ENCODE measurements around the gene GRIK4.
"Not testable (repeated sequence)": the region's sequence is repeated elsewhere in the genome, so short reads cannot be mapped to it uniquely, and the experiment has no call there.

The GRIK4 gene

DNA sequence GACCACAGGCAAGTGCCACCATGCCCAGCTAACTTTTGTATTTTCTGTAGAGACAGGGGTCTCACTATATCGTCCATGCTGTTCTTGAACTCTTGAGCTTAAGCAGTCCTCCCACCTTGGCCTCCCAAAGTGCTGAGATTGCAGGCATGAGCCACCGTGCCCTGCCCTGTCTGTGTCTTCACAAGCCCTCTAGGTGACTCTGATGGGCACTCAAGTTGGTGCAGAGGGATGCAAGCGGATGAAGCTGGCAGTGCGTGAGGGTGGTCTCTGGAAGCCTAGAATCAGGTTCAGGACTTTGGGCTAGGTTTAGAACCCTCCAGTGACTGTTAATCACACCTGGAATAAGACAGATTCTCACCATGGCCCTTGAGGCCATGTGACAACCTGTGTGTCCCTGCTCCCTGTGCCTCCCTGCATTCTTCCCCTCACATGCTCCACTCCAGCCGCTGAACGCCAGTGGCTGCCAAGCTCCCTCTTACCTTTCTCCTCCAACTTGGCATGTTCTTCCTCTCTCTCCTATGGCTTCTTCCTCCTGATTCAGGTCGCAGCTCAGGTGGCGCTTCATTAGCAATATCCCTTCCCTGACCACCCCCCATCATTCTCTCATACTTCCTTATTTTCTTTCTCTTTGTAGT is 270.1 kb downstream of the GRIK4 start:
- no peak for DNase-seq (ENCODE audit: low read depth)
- H3K4me3 ChIP-seq (ENCODE audit: low read depth, low read length), result no peak overlapping the region

DNA sequence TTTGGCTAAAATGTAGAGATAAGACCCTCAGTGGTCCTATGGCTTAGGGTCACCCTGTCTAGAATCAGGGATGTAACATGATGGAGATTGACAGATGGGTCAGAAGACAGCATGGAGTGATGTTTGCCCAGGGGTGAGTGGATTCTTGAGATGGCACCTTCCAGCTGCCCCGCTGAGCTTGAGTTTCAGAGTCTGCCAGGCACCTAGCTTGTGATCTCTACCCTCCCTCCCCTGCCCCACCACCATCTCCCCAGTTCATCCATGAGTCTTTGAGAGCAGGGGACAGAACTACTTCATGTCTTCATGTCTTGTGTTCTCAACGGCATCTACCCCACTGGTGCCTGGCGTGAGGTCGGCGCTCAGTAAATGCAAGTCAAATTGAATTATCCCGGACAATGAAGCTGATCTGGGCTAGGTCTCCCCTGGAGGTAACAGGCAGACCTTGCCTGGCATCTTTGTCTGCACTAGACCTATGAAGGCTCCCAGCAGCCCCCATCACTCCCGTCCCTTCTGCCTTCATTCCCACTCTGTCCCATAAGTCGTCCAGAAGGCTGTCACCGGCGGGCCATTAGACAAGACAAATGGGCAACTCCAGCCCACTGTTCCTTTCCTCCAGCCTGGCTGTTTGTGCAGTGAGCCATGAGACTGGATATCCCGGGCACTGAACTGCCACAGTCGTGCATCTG is 273.2 kb downstream of the GRIK4 start:
- no peak for DNase-seq (ENCODE audit: low read depth)
- no peak overlapping the region for H3K4me3 ChIP-seq (ENCODE audit: low read depth, low read length)

DNA sequence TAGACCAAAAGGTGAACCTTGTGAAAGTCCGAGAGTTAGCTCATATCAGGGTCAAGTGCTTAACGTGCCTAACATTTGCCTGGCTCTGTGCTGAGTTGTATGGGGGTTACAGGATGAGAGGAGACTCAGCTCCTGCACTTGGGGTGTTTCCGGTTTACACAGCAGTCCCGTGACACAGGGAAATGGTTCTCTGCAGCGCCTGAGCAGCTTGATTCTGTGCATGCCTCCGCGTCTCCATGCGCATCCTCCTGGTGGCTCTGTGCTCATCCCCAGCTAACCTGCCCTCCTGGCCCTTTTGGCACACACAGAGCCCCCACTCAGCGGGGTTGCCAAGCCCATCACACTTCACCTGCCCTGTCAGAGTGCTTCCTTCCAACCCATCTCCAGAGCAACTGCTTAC is 274.0 kb downstream of the GRIK4 start:
- no peak for DNase-seq (ENCODE audit: low read depth)
- H3K4me3 ChIP-seq (ENCODE audit: low read depth, low read length), result no peak overlapping the region

DNA sequence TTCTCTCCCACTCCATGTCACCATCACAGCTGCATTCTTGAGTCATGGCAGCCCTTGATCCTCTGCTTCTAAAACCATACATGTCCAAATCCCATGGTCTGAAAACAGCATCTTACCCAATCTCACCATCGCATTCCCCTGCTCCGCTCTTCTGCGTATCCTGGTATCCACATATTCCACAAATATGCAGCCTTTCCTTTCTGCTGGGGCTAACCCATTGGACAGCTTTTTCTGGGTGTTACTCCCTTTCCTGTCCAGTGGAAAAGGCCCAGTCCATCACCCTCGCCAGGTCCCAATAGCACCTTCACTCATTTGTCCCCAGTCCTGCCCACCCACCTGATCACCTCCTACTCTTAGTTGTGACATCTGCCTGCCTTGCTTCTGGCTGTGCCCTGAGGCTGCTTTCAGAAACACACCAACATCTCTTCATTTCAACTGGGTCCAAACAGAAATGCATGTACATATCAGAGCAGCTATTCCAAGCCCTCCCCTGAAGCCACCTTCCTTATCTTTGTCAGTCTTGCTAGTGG is 274.7 kb downstream of the GRIK4 start:
- no peak overlapping the region for H3K4me3 ChIP-seq (ENCODE audit: low read depth, low read length)
- no peak for DNase-seq (ENCODE audit: low read depth)

DNA sequence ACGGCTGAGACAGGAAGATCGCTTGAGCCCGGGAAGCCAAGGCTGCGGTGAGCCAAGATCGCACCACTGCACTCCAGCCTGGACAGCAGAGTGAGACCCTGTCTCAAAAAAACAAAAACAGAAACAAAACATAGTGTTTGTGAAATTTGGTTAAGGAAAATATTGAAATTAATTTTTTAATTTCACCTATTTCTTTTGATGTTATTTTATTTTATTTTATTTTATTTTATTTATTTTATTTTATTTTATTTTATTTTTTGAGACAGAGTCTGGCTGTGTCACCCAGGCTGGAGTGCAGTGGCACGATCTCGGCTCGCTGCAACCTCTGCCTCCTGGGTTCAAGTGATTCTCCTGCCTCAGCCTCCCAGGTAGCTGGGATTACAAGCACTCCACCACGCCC is 275.7 kb downstream of the GRIK4 start:
- not testable (repeated sequence) for DNase-seq (ENCODE audit: low read depth); H3K4me3 ChIP-seq (ENCODE audit: low read depth, low read length)

DNA sequence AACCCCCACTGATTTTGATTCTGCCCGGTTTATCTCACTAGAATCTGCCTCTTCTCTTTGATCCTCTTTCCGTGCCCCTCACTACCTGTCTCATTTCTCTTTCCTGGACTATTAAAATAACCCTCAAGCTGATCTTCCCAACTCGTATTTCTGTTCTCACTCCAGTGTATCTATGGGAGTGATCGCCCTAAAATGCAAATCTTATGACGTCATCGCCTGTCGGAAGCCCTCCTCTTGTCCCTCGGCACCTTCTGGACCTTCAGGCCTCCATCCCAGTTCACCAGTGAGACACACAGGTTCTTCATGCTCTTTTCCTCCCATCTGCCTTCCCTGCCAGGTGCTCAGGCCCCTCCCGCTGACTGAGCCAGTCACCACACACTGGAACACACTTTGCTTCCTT is 277.8 kb downstream of the GRIK4 start:
- H3K4me3 ChIP-seq (ENCODE audit: low read depth, low read length), result no peak overlapping the region
- DNase-seq (ENCODE audit: low read depth), result no peak

DNA sequence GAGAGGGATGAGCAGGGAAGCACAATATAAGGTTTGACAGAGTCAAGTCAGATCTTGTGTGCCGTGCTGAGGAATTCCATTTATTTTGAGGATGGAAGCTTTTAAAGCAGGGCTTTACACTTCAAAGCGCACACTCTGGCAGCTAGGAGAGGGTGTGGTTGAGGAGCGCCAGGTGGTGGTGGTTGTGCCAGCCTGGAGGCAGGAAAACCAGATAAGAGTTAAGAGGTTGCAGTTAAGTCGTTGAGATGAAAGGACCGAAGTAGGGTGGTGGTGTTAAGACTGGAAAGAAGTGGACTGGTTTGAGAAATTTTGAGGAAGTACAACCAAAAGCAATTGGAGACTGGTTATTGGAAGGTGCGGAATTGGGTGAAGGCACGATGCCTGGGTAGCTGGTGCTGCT is 280.8 kb downstream of the GRIK4 start:
- H3K4me3 ChIP-seq (ENCODE audit: low read depth, low read length), result no peak overlapping the region
- DNase-seq (ENCODE audit: low read depth), result no peak

DNA sequence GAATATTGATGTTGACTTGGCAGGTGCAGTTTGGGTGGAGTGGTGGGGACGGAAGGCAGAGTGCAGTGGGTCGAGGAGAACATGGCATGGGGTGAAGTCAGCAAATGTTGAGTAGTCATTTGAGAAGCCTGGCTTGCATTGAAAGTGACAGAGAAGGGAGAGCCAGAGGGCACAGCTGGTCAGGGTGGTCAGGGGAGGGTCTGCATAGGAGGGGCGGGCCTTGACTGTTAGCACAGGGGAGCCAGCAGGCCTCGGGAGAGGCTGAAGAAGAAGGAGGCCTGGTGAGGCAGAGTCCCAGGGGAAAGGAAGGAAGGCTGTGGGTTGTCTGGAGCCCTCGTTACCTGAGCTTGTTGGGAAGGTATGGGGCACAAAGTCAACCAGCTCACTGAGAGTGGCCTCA is 281.6 kb downstream of the GRIK4 start:
- no peak for DNase-seq (ENCODE audit: low read depth)
- no peak overlapping the region for H3K4me3 ChIP-seq (ENCODE audit: low read depth, low read length)

DNA sequence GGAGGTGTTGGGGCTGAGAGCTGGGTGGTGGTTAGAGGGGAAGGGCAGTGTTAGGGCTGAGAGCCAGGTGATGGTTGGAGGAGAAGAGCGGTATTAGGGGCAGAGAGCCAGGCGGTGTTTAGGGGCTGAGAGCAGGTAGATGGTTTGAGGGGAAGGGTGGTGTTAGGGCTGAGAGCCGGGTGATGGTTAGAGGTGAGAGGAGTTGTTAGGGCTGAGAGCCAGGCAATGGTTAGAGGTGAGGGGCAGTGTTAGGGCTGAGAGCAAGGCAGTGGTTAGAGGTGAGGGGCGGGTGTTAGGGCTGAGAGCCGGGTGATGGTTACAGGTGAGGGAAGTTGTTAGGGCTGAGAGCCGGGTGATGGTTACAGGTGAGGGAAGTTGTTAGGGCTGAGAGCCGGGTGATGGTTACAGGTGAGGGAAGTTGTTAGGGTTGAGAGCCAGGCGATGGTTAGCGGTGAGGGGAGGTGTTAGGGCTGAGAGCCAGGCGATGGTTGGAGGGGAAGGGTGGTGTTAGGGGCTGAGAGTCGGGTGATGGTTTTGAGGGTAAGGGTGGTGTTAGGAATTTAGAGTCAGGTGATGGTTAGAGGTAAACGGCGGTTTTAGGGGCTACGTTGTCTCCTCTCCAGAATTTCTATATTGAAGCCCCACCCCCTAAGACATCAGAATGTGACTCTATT is 282.4 kb downstream of the GRIK4 start:
- DNase-seq (ENCODE audit: low read depth), result no peak

DNA sequence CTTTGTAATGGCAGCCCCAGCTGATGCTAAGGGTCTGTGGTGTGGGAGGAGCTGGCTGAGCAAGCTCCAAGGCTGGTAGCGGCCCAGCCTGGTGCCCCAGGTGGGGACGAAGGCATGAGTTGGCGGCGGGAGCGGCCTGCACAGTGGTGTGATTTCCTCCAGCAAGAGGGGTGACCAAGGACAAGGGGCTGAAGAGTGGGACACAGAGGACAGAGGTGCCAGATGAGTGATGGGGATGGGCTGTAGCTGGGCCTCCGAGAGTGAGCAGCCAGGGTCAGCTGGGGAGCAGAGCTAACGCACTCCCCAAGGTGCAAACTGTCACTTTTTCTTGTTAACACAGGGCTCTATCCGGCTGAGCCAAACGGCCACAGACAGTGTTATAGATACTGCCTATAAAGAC is 283.2 kb downstream of the GRIK4 start:
- H3K4me3 ChIP-seq (ENCODE audit: low read depth, low read length), result no peak overlapping the region
- DNase-seq (ENCODE audit: low read depth), result no peak

More for the DNA sequence above, 282.4 kb downstream of the GRIK4 start:
- no peak overlapping the region for H3K4me3 ChIP-seq (ENCODE audit: low read depth, low read length)

DNA sequence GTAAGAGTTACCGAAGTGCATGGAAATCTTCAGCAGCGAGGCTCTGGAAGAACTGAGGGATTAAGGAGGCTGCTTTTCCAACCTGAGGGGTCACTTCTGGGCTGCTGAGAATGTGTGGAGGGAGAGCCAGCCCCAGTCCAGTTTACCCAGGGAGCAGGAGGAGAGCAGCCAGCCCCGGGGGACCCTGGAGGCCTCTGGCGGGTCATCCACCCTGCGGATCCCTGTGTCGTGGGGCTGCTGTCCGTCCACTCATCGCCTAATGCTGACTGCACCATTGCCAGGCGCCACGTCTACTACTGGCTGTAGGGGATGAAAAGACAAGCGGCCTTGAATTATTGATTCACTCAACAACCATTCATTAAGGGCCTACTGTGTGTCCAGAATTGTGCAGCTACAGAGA is 283.6 kb downstream of the GRIK4 start:
- no peak overlapping the region for H3K4me3 ChIP-seq (ENCODE audit: low read depth, low read length)
- DNase-seq (ENCODE audit: low read depth), result no peak

DNA sequence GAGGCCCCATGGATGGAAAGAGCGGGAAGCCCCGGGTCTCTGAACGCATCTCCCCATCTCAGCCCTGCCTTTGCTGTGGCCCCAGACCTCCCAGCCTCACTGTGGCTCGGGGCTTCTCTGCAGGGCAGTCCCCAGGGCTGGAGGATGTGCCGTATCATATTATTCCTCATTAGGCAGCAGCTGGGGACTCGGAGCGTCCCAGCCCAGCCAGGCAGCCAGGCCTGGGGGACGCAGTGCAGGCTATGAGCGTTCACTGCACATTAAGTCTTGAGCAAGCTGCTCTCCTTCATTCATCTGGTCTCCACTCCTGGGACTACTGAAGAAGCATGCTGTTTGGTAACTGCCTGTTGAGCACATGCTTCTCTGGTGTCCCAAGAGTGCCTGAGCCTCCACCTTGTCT is 285.6 kb downstream of the GRIK4 start:
- H3K4me3 ChIP-seq (ENCODE audit: low read depth, low read length), result no peak overlapping the region
- DNase-seq (ENCODE audit: low read depth), result no peak

DNA sequence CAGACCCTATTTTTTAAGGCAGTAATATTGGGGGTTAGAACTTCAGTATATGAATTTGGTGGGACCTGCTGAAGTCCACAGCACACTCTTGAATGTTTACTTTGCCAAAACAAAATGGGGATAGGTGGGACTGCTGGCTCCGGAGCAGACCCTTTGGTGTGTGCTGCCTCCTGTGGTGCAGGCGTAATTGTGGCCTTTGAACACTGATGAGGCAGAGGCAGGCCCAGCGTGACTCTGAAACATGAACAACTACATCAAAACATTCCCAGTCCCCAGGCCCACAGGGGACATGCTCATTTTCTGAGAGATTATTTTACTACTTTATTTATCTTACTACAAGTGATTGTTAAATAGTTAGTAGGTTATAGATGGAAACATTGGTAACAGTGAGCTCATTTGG is 287.3 kb downstream of the GRIK4 start:
- no peak overlapping the region for H3K4me3 ChIP-seq (ENCODE audit: low read depth, low read length)
- DNase-seq (ENCODE audit: low read depth), result no peak

DNA sequence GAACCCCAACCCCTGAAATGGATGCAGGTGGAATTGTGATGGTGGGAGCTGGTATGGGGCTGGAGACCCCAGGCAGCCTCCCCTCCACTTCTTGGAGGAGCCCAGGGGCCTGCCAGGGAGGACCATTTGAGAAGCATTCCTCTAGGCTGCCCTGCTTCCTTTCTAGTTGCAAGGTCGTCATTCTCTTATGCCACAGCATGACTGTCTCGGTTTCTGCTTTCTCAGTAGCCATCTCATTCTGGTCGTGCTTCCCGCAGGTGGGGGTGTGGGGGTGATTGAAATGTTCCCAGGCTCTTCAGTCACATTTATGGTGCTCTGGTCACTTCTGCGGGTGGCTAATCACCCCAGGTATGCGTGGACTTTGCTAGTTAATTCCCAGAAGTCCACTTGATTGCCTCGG is 288.7 kb downstream of the GRIK4 start:
- no peak for DNase-seq (ENCODE audit: low read depth)
- no peak overlapping the region for H3K4me3 ChIP-seq (ENCODE audit: low read depth, low read length)

DNA sequence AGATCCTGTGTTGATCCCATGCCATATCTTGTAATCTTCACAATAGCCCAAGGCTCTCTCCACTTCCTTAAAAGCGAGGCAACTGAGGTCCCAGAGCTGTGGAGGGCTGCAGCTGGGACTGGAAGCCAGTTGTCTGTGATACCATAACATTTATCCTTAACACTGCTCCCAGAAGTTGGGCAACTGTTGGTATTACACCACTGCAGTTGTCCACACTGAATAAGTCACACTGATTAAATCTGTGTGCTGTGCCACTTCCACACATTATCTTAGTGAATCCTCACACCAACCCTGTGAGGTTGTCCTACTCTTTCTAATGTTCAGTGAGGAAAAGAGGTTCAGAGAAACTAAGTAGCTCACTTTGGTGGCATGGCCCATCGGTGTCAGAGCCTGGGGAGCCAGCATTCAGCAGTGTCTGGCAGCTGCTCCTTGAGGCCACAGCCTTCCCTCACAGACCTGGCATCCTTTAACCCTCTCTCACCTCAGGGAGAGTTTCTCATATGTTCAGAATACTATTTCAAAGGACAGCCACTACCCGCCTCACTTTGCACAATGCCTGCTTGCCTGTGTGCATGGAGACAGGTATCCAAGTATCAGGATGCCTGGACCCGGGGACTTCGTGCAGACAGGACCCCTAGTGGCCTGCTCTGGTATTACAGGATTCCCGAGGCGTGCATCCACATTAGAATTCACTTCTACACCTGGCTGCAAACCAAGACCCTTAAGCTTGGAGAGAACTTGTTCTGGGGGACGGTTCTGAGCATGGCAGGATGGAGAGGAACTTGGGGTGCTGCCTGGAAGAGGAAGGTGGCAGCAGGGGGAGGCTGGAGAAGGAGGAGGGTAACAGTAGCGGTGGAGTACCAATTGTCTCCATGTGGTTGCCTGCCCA is 290.5 kb downstream of the GRIK4 start:
- no peak overlapping the region for H3K4me3 ChIP-seq (ENCODE audit: low read depth, low read length)
- DNase-seq (ENCODE audit: low read depth), result no peak

DNA sequence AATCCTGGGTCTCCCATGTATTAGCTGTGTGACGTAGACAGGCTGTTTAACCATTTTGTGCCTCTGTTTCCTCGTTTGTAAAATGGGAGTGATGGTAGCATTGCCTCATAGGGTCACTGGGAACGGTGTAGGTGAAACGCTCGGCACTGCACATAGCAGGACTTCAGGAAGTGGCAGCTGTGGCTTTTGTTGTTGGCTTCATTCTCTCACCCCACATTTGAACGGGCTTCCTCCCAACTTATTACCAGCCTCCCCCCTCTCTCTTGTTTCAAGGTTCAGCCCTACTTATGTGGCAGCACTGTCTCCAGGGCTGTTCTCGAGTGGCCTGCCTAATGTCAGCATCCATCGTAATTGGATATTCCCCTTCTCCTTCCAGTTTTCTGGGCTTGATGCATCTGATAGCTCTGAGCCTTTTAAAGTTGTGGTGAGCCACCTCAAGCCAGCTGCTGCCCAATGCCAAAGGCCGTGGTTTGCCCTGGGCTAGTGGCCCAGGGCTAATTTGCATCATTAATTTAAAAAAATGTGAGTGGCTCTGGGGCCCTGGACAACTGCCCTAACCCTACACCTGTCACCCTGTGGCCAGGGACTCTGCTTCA is 294.5 kb downstream of the GRIK4 start:
- H3K4me3 ChIP-seq (ENCODE audit: low read depth, low read length), result no peak overlapping the region
- DNase-seq (ENCODE audit: low read depth), result no peak

DNA sequence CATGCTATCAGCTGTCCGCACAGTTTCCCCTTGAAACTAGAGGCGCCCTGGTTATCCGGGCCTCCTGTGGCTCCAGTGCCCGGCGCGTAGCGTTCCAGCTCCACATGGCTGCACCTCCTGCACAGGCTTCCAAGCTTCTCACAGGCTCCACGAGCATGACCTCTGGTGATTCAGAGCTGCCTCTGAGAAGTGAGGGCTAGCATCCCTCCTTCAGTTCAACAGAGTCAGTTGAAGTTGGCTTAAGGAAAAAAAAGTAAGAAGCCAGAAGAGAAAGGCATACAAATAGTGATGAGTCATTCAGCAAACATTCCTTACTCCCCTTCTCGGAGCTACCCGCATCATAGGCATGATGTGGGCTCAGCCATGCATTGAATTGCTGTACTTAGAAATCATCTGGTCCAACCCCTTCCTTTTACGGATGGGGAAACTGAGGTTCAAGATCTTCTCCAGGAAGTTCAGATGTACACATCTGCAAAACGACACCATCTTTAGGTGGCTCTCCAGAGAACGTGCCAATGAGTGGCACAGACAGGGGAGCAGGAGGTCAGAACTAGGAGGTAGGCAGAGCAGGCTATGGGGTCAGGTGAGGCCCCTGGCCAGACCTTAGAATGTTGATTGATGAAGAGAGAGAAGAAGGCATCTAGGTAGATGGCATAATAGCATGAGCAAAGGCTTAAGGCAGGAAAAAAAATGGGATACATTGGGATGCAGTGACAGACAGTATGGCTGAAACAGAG is 296.0 kb downstream of the GRIK4 start:
- DNase-seq (ENCODE audit: low read depth), result peak; percentile 52
- H3K4me3 ChIP-seq (ENCODE audit: low read depth, low read length), result no peak overlapping the region

DNA sequence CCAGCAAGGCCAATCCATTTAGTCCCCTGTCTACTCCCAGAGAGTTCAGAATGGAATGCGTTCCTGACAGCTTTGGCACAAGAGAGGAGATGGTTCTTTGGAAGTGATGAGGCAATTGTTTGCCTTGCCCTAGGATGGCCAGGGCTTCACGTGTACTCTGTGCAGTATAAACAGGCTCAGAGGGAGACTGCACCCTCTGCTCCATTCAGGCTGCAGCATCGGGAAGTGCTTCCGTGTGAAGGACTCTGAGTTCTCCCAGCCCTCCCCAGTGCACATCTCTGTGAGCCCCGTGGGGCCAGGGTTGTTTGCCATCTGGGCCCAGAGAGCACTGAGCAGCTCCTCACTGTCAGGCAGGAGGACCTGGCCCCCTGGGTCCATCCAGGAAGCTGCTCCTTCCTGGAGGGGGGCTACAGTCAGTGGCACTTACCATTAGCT is 297.1 kb downstream of the GRIK4 start:
- no peak for DNase-seq (ENCODE audit: low read depth)

DNA sequence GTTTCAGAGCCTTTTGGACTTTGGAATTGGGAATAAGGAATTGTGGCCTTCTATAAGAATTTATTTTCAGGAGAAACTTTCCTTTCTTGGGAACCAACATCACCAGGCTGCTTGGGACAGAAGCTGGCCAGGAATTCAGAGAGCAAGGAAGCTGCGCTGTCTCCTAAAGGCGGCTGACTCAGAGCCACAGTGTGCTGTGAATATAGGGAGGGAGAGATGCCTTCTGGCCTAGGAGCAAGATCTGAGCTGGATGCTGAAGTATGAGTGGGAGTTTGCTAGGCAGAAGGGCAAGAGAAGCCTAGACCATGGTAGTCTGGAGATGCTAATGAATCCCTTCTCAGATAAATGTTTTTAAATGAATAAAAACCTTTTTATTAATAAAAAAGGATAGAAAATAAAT is 298.7 kb downstream of the GRIK4 start:
- no peak for DNase-seq (ENCODE audit: low read depth)
- H3K4me3 ChIP-seq (ENCODE audit: low read depth, low read length), result no peak overlapping the region

More for the DNA sequence above, 297.1 kb downstream of the GRIK4 start:
- H3K4me3 ChIP-seq (ENCODE audit: low read depth, low read length), result no peak overlapping the region

Measured in skeletal muscle cell (primary cell).